OCI-LY7 (cell line): ENCODE results near the gene FBXW7. TPM values are rescaled to one million over a fixed set of nuclear protein-coding genes. Genes with fewer than 3 reads are reported as not detected.

Experiments used
- BruUV-seq: library from RNA; stranded (reverse); fragments of 400-500 nt; replicated peaks from 2 replicates; lab custom pipeline; 2021; lab: Mats Ljungman, UMichigan
- CTCF ChIA-PET: fragments of 300-600 bp; sonication (Branson Sonifier 250); formaldehyde crosslinking; loops from one replicate; lab custom pipeline; 2022; ENCODE audit warnings: antibody characterized with exemption; ENCODE audit not compliant: unreplicated experiment; lab: Charles Lee
- POLR2A ChIA-PET: fragments of 300-600 bp; sonication (Branson Sonifier 250); formaldehyde crosslinking; loops from one replicate; lab custom pipeline; 2022; ENCODE audit warnings: antibody characterized with exemption; lab: Charles Lee
- DNase-seq: peaks from one replicate; pipeline ENCODE4 v3.0.0-alpha.2; 2015; ENCODE audit warnings: low spot score
- H2AFZ ChIP-seq: fragments of 200-600 bp; sonication (generic), shearing (Covaris generic); 2 replicates; pipeline ENCODE4 v1.6.1; 2014; ENCODE audit warnings: mild to moderate bottlenecking, antibody characterized with exemption, low read length, moderate library complexity
- H3K27ac ChIP-seq: fragments of 200-600 bp; sonication (generic); 2 replicates; pipeline ENCODE4 v1.5.1; 2014; ENCODE audit warnings: mixed run types, low read depth, mild to moderate bottlenecking, moderate library complexity, low read length, inconsistent platforms; ENCODE audit not compliant: poor library complexity, severe bottlenecking
- H3K36me3 ChIP-seq: fragments of 200-600 bp; sonication (generic); 2 replicates; pipeline ENCODE4 v1.6.1; 2014; ENCODE audit warnings: mild to moderate bottlenecking, antibody characterized with exemption, low read length, moderate library complexity, mixed read lengths; ENCODE audit not compliant: insufficient read depth
- H3K4me1 ChIP-seq: fragments of 200-600 bp; sonication (generic); 2 replicates; pipeline ENCODE4 v1.5.1; 2014; ENCODE audit warnings: mild to moderate bottlenecking, low read length; ENCODE audit not compliant: insufficient read depth, poor library complexity, severe bottlenecking
- H3K4me2 ChIP-seq: fragments of 200-600 bp; sonication (generic); 2 replicates; pipeline ENCODE4 v1.6.1; 2014; ENCODE audit warnings: mild to moderate bottlenecking, low read length
- H3K4me3 ChIP-seq: fragments of 200-600 bp; sonication (generic); 2 replicates; pipeline ENCODE4 v1.5.1; 2014; ENCODE audit warnings: mild to moderate bottlenecking, low read depth, low read length; ENCODE audit not compliant: poor library complexity, severe bottlenecking
- H3K79me2 ChIP-seq: fragments of 200-600 bp; sonication (generic); 2 replicates; pipeline ENCODE4 v1.6.1; 2016; ENCODE audit warnings: low read depth, mild to moderate bottlenecking, low read length, moderate library complexity, mixed read lengths; ENCODE audit not compliant: insufficient read depth
- H3K9me2 ChIP-seq: fragments of 200-600 bp; sonication (generic); 2 replicates; pipeline ENCODE4 v1.6.1; 2016; ENCODE audit warnings: mild to moderate bottlenecking, low read length, mixed read lengths; ENCODE audit not compliant: insufficient read depth
- H3K9me3 ChIP-seq: fragments of 200-600 bp; sonication (generic); 2 replicates; pipeline ENCODE4 v1.6.1; 2014; ENCODE audit warnings: mild to moderate bottlenecking, mixed run types, low read length, mixed read lengths
- H4K20me1 ChIP-seq: fragments of 200-600 bp; sonication (generic); 2 replicates; pipeline ENCODE4 v1.6.1; 2014; ENCODE audit warnings: mild to moderate bottlenecking, antibody characterized with exemption, low read length, moderate library complexity, mixed read lengths; ENCODE audit not compliant: insufficient read depth
- CTCF ChIP-seq: fragments of 200-600 bp; sonication (generic); conservative IDR thresholded peaks from 2 replicates; pipeline ENCODE4 v1.5.1; 2014; ENCODE audit warnings: mild to moderate bottlenecking, antibody characterized with exemption, low read length, moderate library complexity, mixed read lengths
- EZH2phosphoT487 ChIP-seq: fragments of 200-600 bp; sonication (generic); IDR thresholded peaks from 2 replicates; pipeline ENCODE4 v1.6.1; 2018; ENCODE audit warnings: low read depth, borderline replicate concordance, mild to moderate bottlenecking, mixed run types, antibody characterized with exemption, low read length, moderate library complexity, mixed read lengths
- intact Hi-C: fragments of 100-400 bp; cut with micrococcal nuclease; formaldehyde crosslinking; loops from one replicate; pipeline ENCODE4 v1.10.0; 2022; ENCODE audit not compliant: unreplicated experiment
- total RNA-seq, 2 experiments: library from RNA; depleted of rRNA in 1 of 2; stranded (reverse); fragments of >200 nt in 1 of 2; shearing (Covaris generic) in 1 of 2; gene quantifications; 2 replicates each; pipeline ENCODE4 v1.2.3, GENCODE V29; 2014 to 2022

The FBXW7 gene
- total RNA-seq, 2 experiments from 2014 or later, result 58.8 to 102 TPM

GRCh38 chr4:152363904-152364303, 172.0 kb downstream of the FBXW7 start:
- H3K4me3 ChIP-seq, result no peak overlapping the region
- no peak for DNase-seq
- peaks cover 3% of the 10 kb centered on the region; the same call in 1 of the 2 replicates for H3K79me2 ChIP-seq
- no peaks in the 10 kb centered on the region for H4K20me1 ChIP-seq
- ChIA-PET POLR2A (interaction anchor here (1.6 kb wide), 1 partner anchor 12 kb away, joined by 3 read pairs; no protein-coding TSS in a partner anchor), CTCF (no interaction called here)
- no TSS peak for BruUV-seq
- no peaks in the 10 kb centered on the region for H3K9me2 ChIP-seq
- peaks cover 13% of the 10 kb centered on the region for H3K36me3 ChIP-seq
- 0 out of 2 replicates have a peak, but pooled peaks cover 6% of the 10 kb centered on the region for H3K9me3 ChIP-seq
- TF ChIP-seq CTCF (no peak), EZH2phosphoT487 (no peak)
- no peak overlapping the region for H3K4me2 ChIP-seq
- no peaks in the 10 kb centered on the region for H3K4me1 ChIP-seq
- H3K27ac ChIP-seq, result no peak overlapping the region
- H2AFZ ChIP-seq, result no peak overlapping the region
- intact Hi-C loops, result no loop called here

- Histone ChIP-seq H3K9me2 (no peaks in the 10 kb centered on the region), H2AFZ (no peak overlapping the region), H3K36me3 (peaks cover 13% of the 10 kb centered on the region), H3K4me2 (no peak overlapping the region), H3K27ac (no peak overlapping the region), H4K20me1 (no peaks in the 10 kb centered on the region), H3K79me2 (peaks cover 3% of the 10 kb centered on the region; the same call in 1 of the 2 replicates), H3K4me3 (no peak overlapping the region), H3K4me1 (no peaks in the 10 kb centered on the region), H3K9me3 (0 out of 2 replicates have a peak, but pooled peaks cover 6% of the 10 kb centered on the region)
- TF ChIP-seq EZH2phosphoT487 (no peak), CTCF (no peak)
- DNase-seq, result no peak
- intact Hi-C loops, result no loop called here
- BruUV-seq, result no TSS peak
- ChIA-PET CTCF (no interaction called here), POLR2A (interaction anchor here (0.7 kb wide), 1 partner anchor 8 kb away, joined by 4 read pairs; no protein-coding TSS in a partner anchor)
Measured at GRCh38 chr4:152363086-152363485, 172.8 kb downstream of the FBXW7 start.

- no TSS peak for BruUV-seq
- Histone ChIP-seq H3K4me1 (no peaks in the 10 kb centered on the region), H3K27ac (no peak overlapping the region), H3K4me3 (no peak overlapping the region), H3K9me2 (no peaks in the 10 kb centered on the region), H3K9me3 (0 out of 2 replicates have a peak, but pooled peaks cover 6% of the 10 kb centered on the region), H3K36me3 (peaks cover 2% of the 10 kb centered on the region; the same call in 1 of the 2 replicates), H3K79me2 (no peaks in the 10 kb centered on the region), H2AFZ (no peak overlapping the region), H4K20me1 (no peaks in the 10 kb centered on the region), H3K4me2 (no peak overlapping the region)
- ChIA-PET CTCF (no interaction called here), POLR2A (interaction anchor here (0.9 kb wide), 1 partner anchor 21 kb away, joined by 5 read pairs; no protein-coding TSS in a partner anchor)
- no peak for DNase-seq
- TF ChIP-seq CTCF (no peak), EZH2phosphoT487 (no peak)
- intact Hi-C loops, result no loop called here
Measured at GRCh38 chr4:152360045-152360410, 175.9 kb downstream of the FBXW7 start.
